NCI-H226 (cell line): ENCODE data around the gene OTUD7B.
"Not testable (repeated sequence)": the region's sequence is repeated elsewhere in the genome, so short reads cannot be mapped to it uniquely, and the experiment has no call there.

Experiments
- DNase-seq: peaks from one replicate; pipeline ENCODE4 v3.0.0-alpha.2; 2015

OTUD7B gene

DNA sequence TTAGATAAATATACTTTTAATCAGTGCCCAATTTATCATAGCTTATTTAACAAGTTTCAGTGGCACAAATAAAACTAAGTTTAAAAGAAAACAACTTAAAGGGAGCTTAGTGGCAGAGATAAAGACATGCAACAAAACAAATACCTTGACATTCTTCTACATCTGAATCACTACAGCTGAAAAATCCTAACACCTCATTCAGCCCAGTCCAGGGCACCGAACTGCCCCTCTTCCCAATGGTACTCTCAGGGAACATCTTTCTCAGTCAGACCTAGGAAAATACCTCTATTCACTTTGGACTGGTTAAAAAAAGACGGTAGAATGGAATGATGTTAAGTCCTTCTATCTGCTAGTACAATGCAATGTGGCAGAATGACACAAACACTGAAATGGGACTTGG is 8.3 kb downstream of the OTUD7B start:
- DNase-seq = no peak

DNA sequence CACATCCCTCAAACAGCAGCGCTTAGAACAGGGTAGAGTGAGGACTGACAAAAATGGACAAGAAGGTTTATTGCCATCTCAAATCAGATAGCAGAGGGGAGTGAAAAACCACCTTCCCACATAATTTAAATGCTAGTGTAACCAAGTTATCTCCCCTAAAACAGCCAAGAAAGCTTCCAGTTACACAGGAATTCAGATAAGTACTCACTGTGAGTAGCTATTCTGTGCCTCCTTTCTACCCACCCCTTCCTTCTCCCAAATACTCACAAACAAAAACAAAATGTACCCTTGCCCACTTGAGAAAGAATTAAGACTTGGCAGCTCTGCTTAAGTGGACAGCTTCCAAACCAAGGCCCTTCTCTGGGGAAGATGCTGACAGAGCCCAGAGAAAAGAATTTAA is 9.1 kb downstream of the OTUD7B start:
- DNase-seq = peak; percentile 65

DNA sequence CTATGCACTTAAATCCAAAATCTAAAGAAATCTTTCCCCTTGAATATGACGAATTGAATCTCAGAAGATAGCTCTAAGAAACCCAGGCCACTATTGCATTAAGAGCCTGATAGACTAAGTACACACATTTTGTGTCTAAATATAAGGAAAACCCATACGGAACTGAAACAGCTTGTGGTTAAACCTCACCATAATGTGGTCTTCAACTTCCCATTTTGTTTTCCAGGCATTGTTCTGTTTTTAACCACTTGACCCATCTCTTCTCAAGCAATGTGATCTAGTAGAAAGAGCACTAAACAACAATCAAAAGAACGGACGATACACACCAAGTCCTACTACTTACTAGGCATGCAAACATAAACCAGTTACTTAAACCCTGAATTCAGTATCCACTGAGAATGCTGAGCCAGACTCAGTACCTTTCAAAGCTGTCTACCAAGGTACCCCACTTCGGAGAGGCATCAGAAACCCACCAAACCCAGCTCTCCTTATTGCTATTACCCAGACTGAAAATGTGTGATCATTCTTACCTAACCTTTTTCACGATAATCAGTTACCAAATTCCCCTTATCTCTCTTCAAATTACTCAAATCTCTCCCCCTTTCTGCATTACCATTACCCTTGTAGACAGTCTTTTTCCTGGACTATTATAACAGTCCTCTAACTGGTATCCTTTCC is 12.8 kb downstream of the OTUD7B start:
- DNase-seq = no peak

DNA sequence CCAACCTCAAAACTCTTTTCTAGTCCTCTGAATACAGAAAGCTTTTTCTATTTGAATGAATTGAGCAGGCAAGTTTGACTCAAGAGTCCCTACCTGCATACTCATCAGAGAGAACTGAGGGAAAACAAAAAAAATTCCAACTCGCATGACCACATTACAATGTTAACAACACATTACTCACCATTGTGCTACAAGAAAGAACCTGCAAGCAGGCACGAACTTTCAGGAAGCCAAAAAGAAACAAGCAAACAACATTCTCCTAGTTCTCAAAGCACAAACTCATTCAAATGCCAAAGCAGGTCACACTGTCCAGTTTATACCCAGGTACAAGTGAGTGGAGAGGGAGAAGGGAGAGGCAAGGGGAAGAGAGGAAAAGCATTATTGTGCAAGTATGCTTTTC is 14.6 kb downstream of the OTUD7B start:
- peak; percentile 66 for DNase-seq

DNA sequence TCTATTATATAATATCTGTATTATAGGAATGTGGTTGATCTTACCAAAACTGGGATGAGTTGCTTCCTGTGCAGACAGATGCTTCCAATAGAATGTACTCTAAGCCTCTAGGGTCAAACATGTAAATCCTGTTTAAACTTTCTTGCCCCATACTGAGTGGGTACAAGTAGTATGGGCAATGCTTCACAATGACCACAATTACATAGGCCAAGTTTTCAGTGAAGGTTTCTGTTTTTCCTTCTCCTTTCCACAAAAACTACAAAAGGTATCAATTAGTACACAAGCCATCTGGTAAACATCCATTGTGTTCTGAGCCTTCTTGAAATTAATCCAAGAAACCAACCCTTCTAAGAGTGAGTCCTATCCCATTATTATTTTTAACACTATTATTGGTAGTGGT is 16.8 kb downstream of the OTUD7B start:
- no peak for DNase-seq

DNA sequence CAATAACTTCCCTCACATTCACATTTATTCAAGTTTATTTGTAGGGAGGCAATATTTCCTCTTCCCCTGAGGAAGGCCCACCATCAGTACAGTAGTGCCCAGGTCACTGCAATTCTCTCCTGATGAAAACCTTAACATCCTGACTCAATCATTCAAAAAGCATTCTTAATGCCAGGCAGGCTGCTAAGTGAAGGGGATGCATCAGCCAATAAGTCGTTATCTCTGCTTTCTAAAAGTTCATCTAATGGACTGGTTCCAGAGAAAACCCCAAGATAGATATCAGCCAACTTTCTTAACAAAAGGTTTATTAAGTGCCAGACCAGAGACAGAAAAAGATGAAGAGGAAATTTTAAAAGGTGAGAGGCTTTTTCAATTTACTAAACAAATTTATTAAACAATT is 17.3 kb downstream of the OTUD7B start:
- DNase-seq = no peak

DNA sequence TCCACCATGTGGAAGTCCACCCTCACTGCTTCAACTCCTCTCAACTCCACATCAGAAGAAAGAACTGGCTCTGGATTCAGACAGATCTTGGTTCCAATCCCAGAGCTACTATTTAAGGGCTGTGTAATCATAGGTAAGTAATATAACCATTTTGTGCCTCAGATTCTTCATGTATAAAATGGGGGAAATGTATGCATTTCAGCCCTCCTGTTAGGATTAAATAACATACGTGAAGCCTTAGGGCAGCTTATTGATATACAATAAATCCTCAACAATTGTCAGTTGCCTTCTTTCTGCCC is 23.3 kb downstream of the OTUD7B start:
- DNase-seq = no peak

DNA sequence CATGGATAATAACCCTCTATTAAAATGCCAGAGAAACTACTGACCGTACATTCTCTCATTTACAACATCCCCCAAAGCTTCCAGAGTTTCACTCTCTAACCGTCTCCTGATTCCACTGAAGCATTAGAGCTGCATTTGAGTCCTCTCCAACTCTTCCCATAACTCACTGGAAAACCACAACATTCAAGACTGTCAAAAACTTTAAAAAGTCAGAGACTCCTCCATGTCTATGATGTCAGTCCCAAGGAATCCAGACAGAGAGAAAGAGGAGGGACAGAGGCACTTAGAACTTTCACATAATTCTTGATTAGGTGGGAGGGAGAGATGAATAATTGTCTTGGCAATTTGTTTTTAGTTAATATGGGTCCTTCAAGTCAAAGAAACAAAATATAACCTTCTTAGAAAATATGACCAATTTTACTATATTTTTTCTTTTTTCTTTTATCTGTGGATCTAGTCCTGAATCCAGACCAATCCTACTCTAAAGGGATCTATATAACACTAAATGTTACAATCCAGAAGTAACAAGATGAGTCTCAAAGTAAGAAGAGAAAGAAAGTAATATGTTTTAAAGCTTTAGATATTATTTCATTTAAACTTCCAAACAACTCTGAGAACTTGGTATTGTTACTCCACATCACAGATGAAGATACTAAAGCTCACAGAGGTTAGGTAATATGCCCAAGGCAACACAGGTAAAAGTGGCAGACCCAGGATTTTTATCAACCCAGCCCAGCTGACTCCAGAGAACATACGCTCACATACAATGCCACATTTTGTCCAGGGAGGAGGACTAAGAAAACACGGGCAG is 23.8 kb downstream of the OTUD7B start:
- DNase-seq = peak; percentile 93

DNA sequence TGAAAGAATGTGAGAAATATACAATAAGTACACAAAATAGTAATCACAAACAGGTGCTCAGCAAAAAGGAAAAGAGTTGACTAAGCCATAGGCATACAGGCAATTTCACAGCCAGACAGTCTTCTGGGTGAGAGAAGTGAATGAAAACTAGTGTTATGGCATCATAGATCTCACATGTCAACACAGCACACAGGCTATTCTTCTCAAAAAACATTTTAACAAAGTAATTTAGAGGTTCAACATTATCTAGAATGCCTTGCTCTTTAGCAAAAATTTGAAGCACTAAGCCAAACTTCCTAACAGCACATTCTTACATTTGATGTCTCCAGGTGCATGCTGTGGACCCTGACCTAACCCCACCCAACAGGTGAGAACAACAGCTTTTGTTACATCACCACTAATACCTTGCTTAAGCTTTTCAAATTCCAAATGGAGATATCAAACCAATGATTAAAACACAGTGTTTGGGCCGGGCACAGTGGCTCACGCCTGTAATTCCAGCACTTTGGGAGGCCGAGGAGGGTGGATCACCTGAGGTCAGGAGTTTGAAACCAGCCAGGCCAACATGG is 30.5 kb downstream of the OTUD7B start:
- no peak for DNase-seq

DNA sequence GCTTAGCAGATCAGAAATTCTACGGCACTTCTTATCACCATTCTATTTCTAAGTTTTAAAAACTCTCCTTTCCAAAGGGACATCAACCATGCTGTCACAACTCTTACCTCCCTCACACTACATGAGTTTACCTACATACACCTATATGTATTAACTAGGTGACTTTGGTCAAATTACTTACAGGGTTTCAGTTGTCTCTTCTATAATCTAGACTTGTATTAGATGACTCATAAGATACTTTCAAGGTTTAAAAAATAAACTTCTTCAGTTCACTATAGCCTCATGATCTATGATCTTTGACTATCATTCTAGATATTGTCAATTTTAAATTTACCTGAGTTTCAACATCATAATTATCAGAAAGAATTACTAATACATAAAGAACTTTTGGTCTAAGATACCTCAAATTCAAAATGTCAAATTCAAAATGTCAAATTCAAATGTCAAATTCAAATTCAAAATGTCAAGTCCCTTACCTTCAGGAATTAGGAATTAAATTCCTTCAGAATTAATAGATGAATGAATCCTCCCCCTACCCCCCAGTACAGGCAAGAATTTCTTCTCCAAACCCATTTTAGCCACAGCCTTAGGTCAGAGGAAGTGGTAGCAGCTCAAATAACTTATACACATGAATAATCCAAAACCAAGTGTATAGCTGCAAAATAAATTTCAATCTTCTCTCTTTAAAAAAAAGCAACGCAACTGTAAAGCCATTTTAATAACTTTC is 31.1 kb downstream of the OTUD7B start:
- peak; percentile 1 for DNase-seq

DNA sequence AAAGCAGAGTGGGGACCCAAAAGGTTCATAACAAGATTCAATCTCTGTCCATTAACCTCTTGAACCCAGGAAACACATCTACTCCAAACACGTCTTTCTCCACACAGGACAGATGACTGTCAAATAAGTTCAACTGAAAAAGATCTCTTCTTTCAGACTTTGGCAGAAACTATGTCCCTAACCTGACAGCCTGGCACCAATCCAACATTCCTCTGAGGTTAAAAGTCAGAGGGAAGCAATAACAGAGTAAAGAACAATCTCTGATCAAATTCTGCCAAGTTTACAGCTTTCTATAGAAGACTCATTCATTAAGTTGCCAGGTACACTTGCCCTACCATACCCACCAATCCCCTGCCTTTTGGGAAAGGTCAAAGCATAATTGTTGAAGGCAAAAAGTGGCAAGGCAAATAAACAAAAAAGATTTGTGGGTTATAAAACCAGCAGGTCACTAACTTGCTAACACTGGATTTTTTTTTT is 31.9 kb downstream of the OTUD7B start:
- no peak for DNase-seq

DNA sequence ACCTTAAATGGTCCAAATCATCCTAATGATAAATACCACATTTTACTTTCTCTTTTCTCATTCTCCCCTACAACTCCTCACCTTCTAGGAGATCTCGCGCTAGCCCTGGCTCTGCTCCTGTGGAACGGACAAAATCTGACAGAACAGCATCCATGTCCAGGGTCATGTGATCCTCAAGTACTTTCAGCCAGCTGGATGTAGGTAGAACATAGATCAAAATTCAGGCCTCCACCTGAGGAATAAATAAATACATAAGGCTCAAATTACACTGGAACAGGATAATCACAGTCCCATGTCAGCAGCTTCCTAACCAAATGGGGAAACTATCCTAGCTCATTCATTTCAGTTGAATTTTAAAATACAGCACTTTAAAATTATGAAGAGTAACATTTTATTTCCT is 33.2 kb downstream of the OTUD7B start:
- DNase-seq = no peak

DNA sequence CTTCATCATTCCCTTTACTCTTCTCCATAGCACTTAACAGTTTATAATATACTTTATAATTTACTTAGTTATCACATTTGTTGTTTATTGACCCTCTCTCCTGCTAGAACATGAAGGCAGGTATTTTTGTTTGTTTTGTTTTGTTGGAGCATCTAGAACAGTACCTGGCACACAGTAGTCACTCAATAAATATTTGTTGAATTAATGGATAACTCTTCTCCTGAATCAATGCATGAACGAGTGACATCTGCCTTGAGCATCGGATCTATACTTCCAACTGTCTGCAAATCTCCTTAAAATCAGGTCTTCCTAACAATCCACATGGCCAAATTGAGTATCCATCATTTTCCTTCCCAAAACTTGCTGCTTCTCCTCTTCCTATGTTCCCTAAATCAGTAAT is 38.0 kb downstream of the OTUD7B start:
- no peak for DNase-seq

DNA sequence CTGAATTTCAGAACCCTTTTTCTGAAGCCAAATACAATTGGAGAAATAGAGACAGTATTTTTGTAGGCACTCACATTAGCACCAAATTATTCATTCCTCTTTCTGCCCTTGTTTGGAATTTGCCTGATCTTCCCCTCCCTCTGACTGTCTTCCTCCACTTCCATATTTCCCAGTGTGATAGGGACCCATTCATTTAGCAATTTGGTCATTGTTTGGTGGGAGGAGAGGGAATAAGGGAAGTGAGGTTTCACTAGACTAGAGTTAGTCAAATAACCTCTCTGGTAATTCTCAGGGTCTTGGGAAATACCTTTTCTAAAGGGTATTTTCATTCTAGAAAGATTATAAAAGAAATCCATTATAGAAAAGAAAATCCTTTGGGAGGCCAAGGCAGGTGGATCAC is 42.9 kb downstream of the OTUD7B start:
- no peak for DNase-seq

DNA sequence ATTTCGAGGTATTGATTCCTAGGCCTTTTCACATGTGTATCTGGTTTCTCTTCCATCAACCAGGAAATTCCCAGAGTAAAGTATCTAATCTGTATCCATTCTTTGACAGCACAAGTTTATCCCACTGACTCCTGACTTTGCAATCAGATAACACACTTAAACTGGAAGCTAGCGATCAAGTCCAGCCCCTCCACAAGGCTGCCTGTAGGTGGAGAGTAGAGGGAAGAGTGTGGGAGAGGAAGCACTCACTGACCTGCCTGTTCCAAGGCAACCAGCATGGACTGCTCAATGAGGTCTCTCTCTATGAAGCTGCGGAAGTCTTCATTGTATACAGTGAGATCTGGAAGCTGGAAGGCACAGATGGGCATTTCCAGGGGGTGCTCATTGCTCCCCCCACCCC is 43.5 kb downstream of the OTUD7B start:
- DNase-seq = no peak

DNA sequence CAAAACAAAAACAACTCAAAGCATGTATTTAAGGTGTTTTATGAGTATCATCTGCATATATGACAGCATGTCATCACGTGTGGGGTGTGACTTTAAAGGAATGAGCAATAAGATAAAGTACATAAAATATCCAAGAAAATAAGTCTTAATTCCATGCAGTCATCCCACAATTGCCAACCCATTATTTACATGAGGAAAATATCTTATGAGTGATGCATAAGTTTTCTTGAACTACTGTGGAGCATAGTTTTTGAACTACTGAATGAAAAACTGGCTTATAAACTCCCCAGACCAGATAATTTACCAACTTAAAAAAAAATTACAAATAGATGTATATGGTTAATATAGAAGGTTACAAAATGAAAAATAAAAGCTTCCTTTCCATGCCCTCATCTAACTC is 44.1 kb downstream of the OTUD7B start:
- DNase-seq = no peak

DNA sequence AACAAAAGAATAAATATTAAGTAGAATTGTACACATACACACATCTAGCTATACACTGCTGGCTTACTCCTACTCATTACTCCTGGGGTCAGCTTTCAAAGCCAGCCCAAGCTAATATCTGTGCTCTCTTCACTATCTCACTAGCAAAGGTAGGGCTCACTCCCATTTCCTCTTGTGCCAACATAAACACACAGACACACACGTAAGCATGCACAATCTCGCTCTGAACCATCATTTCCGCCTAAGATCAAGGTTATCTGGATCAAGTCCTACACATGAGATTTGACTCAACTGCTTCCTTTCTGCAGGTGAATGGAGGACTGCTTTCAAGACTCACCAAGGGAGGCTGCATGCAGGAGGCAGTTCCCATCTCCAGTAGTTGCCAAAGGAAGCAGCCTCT is 45.1 kb downstream of the OTUD7B start:
- DNase-seq = peak; percentile 11

DNA sequence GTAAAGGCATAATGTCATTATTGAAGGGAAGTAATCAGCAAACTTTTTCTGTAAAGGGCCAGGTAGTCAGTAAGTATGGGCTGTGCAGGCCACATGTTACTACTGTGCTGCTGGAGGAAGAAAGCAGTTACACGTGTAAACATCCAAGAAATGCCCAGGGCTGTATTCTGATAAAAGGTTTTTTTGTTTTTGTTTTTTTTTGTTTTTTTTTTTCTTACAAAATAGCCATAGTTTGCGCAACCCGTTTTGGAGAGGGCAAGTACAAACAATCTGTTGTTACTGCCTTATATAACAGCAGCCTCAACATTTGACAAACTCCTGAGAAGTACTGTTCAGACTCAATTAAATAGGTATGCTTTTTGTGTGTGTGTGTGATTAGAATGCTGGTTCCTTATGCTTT is 47.2 kb downstream of the OTUD7B start:
- no peak for DNase-seq

DNA sequence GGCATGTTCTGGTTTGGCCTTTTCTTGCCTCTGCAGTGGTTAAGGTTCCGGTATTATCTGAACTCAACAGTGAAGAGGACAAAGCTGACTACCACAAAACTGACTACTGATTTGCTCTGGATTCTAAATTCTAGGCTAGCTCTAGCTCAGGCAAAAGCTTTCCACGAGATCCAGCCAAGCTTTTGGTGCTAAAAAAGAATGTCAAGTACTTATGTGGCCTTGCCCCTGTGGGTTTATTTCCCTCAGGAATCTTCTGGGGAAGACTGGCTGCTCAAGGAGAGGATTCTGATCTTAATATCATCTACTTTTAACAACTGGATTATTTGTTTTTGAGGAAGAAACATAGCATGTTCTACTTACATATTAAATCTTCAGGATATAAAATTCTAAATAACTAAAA is 47.8 kb downstream of the OTUD7B start:
- DNase-seq = no peak

DNA sequence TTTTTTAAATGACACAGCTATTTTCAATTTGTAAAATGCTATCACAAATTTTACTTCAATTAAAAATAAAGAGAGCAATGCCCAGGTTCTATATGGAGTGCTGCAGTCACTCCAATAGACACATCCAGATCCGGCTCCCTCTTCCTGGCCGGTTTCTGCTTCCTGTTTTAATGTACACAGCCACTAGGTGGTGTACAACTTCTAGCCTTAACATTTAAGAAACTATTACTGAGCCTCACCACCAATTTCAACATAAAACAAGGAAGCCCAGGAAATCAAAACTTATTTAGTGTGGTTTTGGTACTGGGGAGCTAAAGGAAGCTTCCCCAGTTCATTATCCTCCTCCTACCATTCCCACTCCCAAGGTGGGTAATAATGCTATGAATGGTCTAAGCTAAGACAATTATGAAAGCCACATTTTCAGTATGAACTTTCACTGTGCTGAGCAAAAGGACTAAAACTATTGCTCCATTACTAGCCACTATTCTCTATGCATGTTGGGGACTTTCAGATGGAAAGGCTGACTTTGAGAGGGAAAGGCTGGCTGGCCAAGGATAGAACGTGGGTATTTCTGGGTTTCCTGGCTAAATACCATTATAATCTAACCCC is 48.4 kb downstream of the OTUD7B start:
- DNase-seq = peak; percentile 41

DNA sequence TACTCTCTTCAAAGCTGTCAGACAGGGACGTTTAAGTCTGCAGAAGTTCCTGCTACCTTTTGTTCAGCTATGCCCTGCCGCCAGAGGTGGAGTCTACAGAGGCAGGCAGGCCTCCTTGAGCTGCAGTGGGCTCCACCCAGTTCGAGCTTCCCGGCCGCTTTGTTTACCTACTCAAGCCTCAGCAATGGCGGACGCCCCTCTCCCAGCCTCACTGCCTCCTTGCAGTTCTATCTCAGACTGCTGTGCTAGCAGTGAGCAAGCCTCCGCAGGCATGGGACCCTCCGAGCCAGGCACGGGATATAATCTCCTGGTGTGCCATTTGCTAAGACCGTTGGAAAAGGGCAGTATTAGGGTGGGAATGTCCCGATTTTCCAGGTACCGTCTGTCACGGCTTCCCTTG is 53.0 kb downstream of the OTUD7B start:
- DNase-seq = not testable (repeated sequence)

DNA sequence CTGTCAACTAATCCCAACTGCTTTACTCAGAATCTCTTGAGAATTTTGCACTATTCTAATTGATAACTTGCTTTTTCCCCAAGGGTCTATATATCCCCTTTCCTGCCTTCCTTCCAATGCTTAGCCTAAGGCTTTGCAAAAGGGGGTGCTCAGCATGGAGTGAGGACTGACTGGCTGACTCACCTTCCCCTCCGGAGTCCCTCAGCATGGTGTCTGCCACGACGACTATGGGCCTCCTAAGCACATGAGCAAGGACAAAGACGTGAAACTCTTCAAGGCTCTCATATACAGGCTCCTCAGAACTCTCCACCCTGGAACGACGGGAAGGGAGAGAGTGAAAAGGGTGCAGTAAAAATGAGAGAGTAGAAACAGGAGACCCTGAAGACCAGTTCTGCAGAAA is 60.6 kb downstream of the OTUD7B start:
- DNase-seq = no peak

DNA sequence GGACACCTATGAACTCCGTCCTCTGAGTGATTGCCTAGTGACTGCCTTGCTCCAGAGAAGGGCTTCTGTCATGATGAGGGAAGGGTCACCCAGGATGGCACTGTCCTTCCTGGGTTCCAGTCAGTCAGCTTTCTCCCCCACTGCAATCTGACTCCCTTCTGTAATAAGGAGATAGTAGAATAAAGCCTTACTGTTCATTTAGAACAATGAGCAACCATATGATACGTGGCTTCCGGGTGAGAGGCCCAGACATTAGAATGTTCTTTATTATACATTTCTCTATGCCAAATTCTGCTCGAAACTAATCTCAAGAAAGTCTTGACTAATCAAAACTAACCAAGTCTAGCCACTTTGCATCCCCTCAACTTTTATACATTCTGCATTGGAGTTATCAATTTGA is 65.3 kb downstream of the OTUD7B start:
- no peak for DNase-seq
